Measurements from ENCODE around the gene VPS13C. TPM values are rescaled to one million over a fixed set of nuclear protein-coding genes. Genes with fewer than 3 reads are reported as not detected.

VPS13C gene
- total RNA-seq, 1 experiment from 2014 or later = 40.0 TPM

DNA sequence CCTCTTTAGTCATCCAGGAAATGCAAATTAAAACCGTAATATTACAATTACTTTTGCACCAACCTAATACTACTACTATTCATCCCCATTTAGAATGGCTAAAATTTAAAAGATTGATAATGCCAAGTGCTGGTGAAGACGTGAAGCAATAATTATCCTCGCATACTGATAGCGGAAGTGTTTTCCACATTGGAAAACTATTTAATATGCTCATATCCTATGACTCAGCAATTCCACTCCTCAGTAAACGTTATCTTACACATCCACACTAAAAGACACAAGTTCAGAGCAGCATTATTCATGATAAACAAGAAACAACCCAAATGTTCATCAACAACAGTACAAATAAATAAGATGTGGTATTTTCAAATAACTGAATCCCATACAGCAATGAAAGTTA lies 70.6 kb downstream of the VPS13C start:
- TF ChIP-seq EZH2 (IDR thresholded peaks at IDR 0.05; ENCODE audit: low read depth) = no peak
- TF ChIP-seq, protein P1, sequence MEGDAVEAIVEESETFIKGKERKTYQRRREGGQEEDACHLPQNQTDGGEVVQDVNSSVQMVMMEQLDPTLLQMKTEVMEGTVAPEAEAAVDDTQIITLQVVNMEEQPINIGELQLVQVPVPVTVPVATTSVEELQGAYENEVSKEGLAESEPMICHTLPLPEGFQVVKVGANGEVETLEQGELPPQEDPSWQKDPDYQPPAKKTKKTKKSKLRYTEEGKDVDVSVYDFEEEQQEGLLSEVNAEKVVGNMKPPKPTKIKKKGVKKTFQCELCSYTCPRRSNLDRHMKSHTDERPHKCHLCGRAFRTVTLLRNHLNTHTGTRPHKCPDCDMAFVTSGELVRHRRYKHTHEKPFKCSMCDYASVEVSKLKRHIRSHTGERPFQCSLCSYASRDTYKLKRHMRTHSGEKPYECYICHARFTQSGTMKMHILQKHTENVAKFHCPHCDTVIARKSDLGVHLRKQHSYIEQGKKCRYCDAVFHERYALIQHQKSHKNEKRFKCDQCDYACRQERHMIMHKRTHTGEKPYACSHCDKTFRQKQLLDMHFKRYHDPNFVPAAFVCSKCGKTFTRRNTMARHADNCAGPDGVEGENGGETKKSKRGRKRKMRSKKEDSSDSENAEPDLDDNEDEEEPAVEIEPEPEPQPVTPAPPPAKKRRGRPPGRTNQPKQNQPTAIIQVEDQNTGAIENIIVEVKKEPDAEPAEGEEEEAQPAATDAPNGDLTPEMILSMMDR (conservative IDR thresholded peaks at IDR 0.05) = no peak
- no peak for DNase-seq
- Histone ChIP-seq H3K79me2 (ENCODE audit: low read depth) (no peaks in the 10 kb centered on the region), H3K36me3 (ENCODE audit: low read depth) (peaks cover 3% of the 10 kb centered on the region; the same call in 1 of the 2 replicates), H2AFZ (no peak overlapping the region), H3K27ac (no peak overlapping the region), H3K4me3 (no peak overlapping the region), H3K27me3 (ENCODE audit: insufficient read depth, low read depth) (no peaks in the 10 kb centered on the region), H3K9me3 (ENCODE audit: insufficient read depth, low read depth) (no peaks in the 10 kb centered on the region), H4K20me1 (ENCODE audit: insufficient read depth) (no peaks in the 10 kb centered on the region), H3F3A (ENCODE audit: insufficient read depth, low read depth) (no peaks in the 10 kb centered on the region), H3K4me1 (replicated peaks; ENCODE audit: insufficient read depth) (no peaks in the 10 kb centered on the region), H3K4me2 (no peak overlapping the region), H3K9me2 (ENCODE audit: insufficient read depth) (no peaks in the 10 kb centered on the region)
- ChIA-PET POLR2A (ENCODE audit: unreplicated experiment) (no interaction called here), CTCF (no interaction called here)
- intact Hi-C loops (cut with micrococcal nuclease; ENCODE audit: unreplicated experiment) = no loop called here
- no TSS peak for BruUV-seq (replicated peaks)

DNA sequence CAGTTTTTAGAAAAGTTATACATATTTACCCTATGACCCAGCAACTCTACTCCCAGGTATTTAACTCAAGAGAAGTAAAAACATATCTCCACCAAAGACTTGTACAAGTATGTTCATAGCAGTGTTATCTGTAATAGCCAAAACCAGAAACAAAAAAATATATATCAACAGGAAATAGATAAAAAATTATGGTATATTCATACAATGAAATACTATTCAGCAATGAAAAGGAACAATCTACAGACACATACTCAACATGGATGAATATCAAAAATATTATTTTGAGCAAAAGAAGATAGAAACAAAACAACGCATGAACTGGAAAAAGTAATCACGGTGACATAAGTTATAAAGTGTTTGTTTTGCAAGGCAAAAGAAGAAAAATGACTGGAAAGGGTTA lies 72.4 kb downstream of the VPS13C start:
- POLR2A ChIA-PET (ENCODE audit: unreplicated experiment) = no interaction called here
- no peaks in the 10 kb centered on the region for H4K20me1 ChIP-seq (ENCODE audit: insufficient read depth)
- TF ChIP-seq, protein P1 (conservative IDR thresholded peaks at IDR 0.05) = no peak
- TF ChIP-seq EZH2 (IDR thresholded peaks at IDR 0.05; ENCODE audit: low read depth) = no peak
- no peaks in the 10 kb centered on the region for H3K9me3 ChIP-seq (ENCODE audit: insufficient read depth, low read depth)
- no peaks in the 10 kb centered on the region for H3K79me2 ChIP-seq (ENCODE audit: low read depth)
- H3K4me2 ChIP-seq = no peak overlapping the region
- H3K4me3 ChIP-seq = no peak overlapping the region
- no peak for DNase-seq
- no peaks in the 10 kb centered on the region for H3K4me1 ChIP-seq (replicated peaks; ENCODE audit: insufficient read depth)
- H3K9me2 ChIP-seq (ENCODE audit: insufficient read depth) = no peaks in the 10 kb centered on the region
- no peak overlapping the region for H3K27ac ChIP-seq
- CTCF ChIA-PET = no interaction called here
- peaks cover 7% of the 10 kb centered on the region for H3K36me3 ChIP-seq (ENCODE audit: low read depth)
- BruUV-seq (replicated peaks) = no TSS peak
- H3F3A ChIP-seq (ENCODE audit: insufficient read depth, low read depth) = no peaks in the 10 kb centered on the region
- H3K27me3 ChIP-seq (ENCODE audit: insufficient read depth, low read depth) = no peaks in the 10 kb centered on the region
- H2AFZ ChIP-seq = no peak overlapping the region
- intact Hi-C loops (cut with micrococcal nuclease; ENCODE audit: unreplicated experiment) = no loop called here

DNA sequence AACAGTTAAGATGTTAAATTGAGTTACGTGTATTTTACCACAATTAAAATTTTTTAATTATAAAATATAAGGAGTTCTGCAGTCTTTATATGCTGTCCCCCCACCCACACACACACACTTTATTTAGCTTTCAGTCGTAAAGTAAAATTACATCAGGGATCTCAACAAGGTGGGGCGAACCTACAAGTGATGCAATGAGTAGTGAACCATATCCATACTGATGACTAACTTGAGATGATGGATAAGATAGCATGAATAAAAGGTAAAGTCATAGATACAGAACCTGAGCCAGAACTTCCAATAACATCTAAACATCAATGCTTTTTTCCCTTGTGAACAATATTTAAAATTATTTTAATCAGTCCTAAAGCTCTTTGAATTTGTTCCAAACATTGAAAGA lies 77.2 kb downstream of the VPS13C start:
- CTCF ChIA-PET = interaction anchor here (0.7 kb wide), 1 partner anchor 9 kb away, joined by 3 read pairs; no protein-coding TSS in a partner anchor
- Histone ChIP-seq H3K27me3 (ENCODE audit: insufficient read depth, low read depth) (no peaks in the 10 kb centered on the region), H4K20me1 (ENCODE audit: insufficient read depth) (no peaks in the 10 kb centered on the region), H3K4me2 (no peak overlapping the region), H3K27ac (no peak overlapping the region), H3K9me2 (ENCODE audit: insufficient read depth) (no peaks in the 10 kb centered on the region), H3K9me3 (ENCODE audit: insufficient read depth, low read depth) (no peaks in the 10 kb centered on the region), H3K36me3 (ENCODE audit: low read depth) (peaks cover 4% of the 10 kb centered on the region; the same call in 1 of the 2 replicates), H3F3A (ENCODE audit: insufficient read depth, low read depth) (no peaks in the 10 kb centered on the region), H3K4me3 (no peak overlapping the region), H2AFZ (no peak overlapping the region), H3K79me2 (ENCODE audit: low read depth) (no peaks in the 10 kb centered on the region), H3K4me1 (replicated peaks; ENCODE audit: insufficient read depth) (no peaks in the 10 kb centered on the region)
- no TSS peak for BruUV-seq (replicated peaks)
- POLR2A ChIA-PET (ENCODE audit: unreplicated experiment) = no interaction called here
- DNase-seq = peak in 1 of 2 experiments; percentile 37
- TF ChIP-seq, protein P1 (conservative IDR thresholded peaks at IDR 0.05) = no peak
- TF ChIP-seq EZH2 (IDR thresholded peaks at IDR 0.05; ENCODE audit: low read depth) = no peak
- intact Hi-C loops (cut with micrococcal nuclease; ENCODE audit: unreplicated experiment) = no loop called here
